GM12878 (cell line): ENCODE results near the gene SEMA5B. TPM values are rescaled to one million over a fixed set of nuclear protein-coding genes. Genes with fewer than 3 reads are reported as not detected.

ENCODE experiments used
- ATAC-seq: fragments of 200-7000 bp; cut with Tn5 transposase; 3 replicates; pipeline ENCODE4 v1.9.1; 2020; ENCODE audit warnings: mild to moderate bottlenecking, moderate library complexity
- Bru-seq: library from RNA; stranded (reverse); fragments of 400-500 nt; gene quantifications from one replicate; lab custom pipeline; 2021; lab: Mats Ljungman, UMichigan
- BruChase-seq, 2 experiments: library from RNA; stranded (reverse); fragments of 400-500 nt; gene quantifications; one replicate each; lab custom pipeline; 2021; lab: Mats Ljungman, UMichigan
- BruUV-seq: library from RNA; stranded (reverse); fragments of 400-500 nt; replicated peaks from 2 replicates; lab custom pipeline; 2021; lab: Mats Ljungman, UMichigan
- CTCF ChIA-PET: fragments of 300-600 bp; sonication (Branson Sonifier 250); formaldehyde crosslinking; extraction: SDS; loops from one replicate; lab custom pipeline; 2021; ENCODE audit warnings: inconsistent platforms; lab: Yijun Ruan, JAX
- POLR2A ChIA-PET: fragments of 350-600 bp; formaldehyde crosslinking; extraction: SDS; loops from one replicate; lab custom pipeline; 2021; ENCODE audit warnings: inconsistent platforms; lab: Charles Lee
- RAD21 ChIA-PET: fragments of 300-600 bp; sonication (Branson Sonifier 250); formaldehyde crosslinking; loops from one replicate; lab custom pipeline; 2023; ENCODE audit warnings: antibody characterized with exemption; ENCODE audit not compliant: unreplicated experiment; lab: Charles Lee
- SMC1A ChIA-PET: fragments of 300-600 bp; sonication (Branson Sonifier 250); formaldehyde crosslinking; loops from one replicate; lab custom pipeline; 2023; ENCODE audit not compliant: unreplicated experiment, uncharacterized antibody; lab: Charles Lee
- DNase-seq: peaks from one replicate; pipeline ENCODE4 v3.0.0-alpha.2; 2011; ENCODE audit warnings: low read depth, low spot score
- FAIRE-seq: peaks from 3 replicates; lab custom pipeline; 2011; peaks lifted over from hg19 to GRCh38; lab: Jason Lieb, UNC
- H2AFZ ChIP-seq: 2 replicates; pipeline ENCODE4 v1.6.0; 2011; ENCODE audit warnings: low read depth, low read length, control low read depth; ENCODE audit not compliant: control insufficient read depth
- H3K27ac ChIP-seq: 2 replicates; pipeline ENCODE4 v1.5.1; 2011; ENCODE audit warnings: control low read depth; ENCODE audit not compliant: control insufficient read depth, insufficient read depth
- H3K27me3 ChIP-seq, 2 experiments: replicated peaks in 1 of 2; 2 replicates each; pipeline versions ENCODE4 v1.6.0 to v1.6.1; 2011; ENCODE audit warnings: low read length in 1 of 2; ENCODE audit not compliant: control insufficient read depth in 2 of 2, insufficient read depth in 2 of 2
- H3K36me3 ChIP-seq, 2 experiments: 2 replicates each; pipeline ENCODE4 v1.5.1; 2011; ENCODE audit warnings: low read length in 1 of 2; ENCODE audit not compliant: control insufficient read depth in 2 of 2, insufficient read depth in 2 of 2
- H3K4me1 ChIP-seq: 2 replicates; pipeline ENCODE4 v1.6.1; 2011; ENCODE audit warnings: mild to moderate bottlenecking, low read length, moderate library complexity, mixed read lengths; ENCODE audit not compliant: control insufficient read depth, insufficient read depth
- H3K4me2 ChIP-seq: 2 replicates; pipeline ENCODE4 v1.6.0; 2011; ENCODE audit warnings: control low read depth; ENCODE audit not compliant: control insufficient read depth, insufficient read depth
- H3K4me3 ChIP-seq: fragments of 200-600 bp; sonication (generic); 2 replicates; pipeline ENCODE4 v1.5.1; 2016
- H3K79me2 ChIP-seq: 2 replicates; pipeline ENCODE4 v1.6.0; 2011; ENCODE audit warnings: low read length; ENCODE audit not compliant: control insufficient read depth, insufficient read depth
- H3K9ac ChIP-seq: 2 replicates; pipeline ENCODE4 v1.8.0; 2011; ENCODE audit warnings: low read length, control low read depth, mixed read lengths; ENCODE audit not compliant: control insufficient read depth, insufficient read depth
- H3K9me3 ChIP-seq: replicated peaks from 3 replicates; pipeline ENCODE4 v1.5.1; 2011; ENCODE audit warnings: mild to moderate bottlenecking, low read length; ENCODE audit not compliant: control insufficient read depth, insufficient read depth
- H4K20me1 ChIP-seq: 2 replicates; pipeline ENCODE4 v1.6.0; 2011; ENCODE audit not compliant: control insufficient read depth, insufficient read depth
- POLR2AphosphoS5 ChIP-seq: IDR thresholded peaks from 2 replicates; pipeline ENCODE4 v1.6.1; 2011; ENCODE audit warnings: mild to moderate bottlenecking, low read length, inconsistent platforms
- SMC3 ChIP-seq: IDR thresholded peaks from 2 replicates; pipeline ENCODE4 v1.6.1; 2011; ENCODE audit warnings: low read length, improper control_type of control experiment, borderline replicate concordance
- SUZ12 ChIP-seq: fragments of 200-600 bp; sonication (generic); IDR thresholded peaks from one replicate; pipeline ENCODE4 v1.6.1; 2018; ENCODE audit warnings: antibody characterized with exemption, mild to moderate bottlenecking; ENCODE audit not compliant: unreplicated experiment
- ZZZ3 ChIP-seq: IDR thresholded peaks from 2 replicates; pipeline ENCODE4 v1.6.1; 2011; ENCODE audit warnings: low read depth; ENCODE audit not compliant: control insufficient read depth, insufficient read length
- WGBS: methylation state at CpG from one replicate; pipeline ENCODE4 v1.1.6; 2016; ENCODE audit warnings: low lambda C conversion rate; ENCODE audit not compliant: insufficient replicate concordance, insufficient coverage; ENCODE audit errors: missing lambda C conversion rate; 5-methylcytosine and 5-hydroxymethylcytosine counted together
- in situ Hi-C: fragments of 300-500 bp; cut with MboI; formaldehyde crosslinking; loops from 9 replicates; pipeline ENCODE4 v1.14.3; 2018; ENCODE audit warnings: mixed read lengths
- intact Hi-C: fragments of 100-400 bp; cut with micrococcal nuclease; formaldehyde crosslinking; loops from one replicate; pipeline ENCODE4 v1.14.2; 2022; ENCODE audit not compliant: unreplicated experiment
- long read RNA-seq, 2 experiments: library from polyadenylated mRNA; unstranded; transcript quantifications; one replicate each; pipeline ENCODE4 v2.0.0, GENCODE V29; 2019 to 2020
- polyA minus RNA-seq, 3 experiments: library from RNA; depleted of rRNA, polyadenylated mRNA; stranded (reverse); fragments of >200 nt; gene quantifications; 2 replicates each; pipeline ENCODE4 v1.2.3, GENCODE V29; 2011
- polyA plus RNA-seq, 11 experiments: library from polyadenylated mRNA; depleted of rRNA in 4 of 11; unstranded in 6 of 11; stranded (reverse) in 5 of 11; fragments of >200 nt; fragmentation: Nextera tagmentation in 4 of 11; fragmentation: Illumina TruSeq in 1 of 11; extraction: Ambion mirVana in 4 of 11; extraction: Trizol in 1 of 11; gene quantifications; 1 replicate in 1 of 11; 2 replicates in 10 of 11; pipeline versions ENCODE4 v1.2.1 to v1.2.3, GENCODE V29; 2011 to 2016; ENCODE audit warnings: inconsistent platforms in 2 of 11, missing spikeins in 2 of 11, low read depth in 1 of 11
- total RNA-seq, 4 experiments: library from RNA; depleted of rRNA in 3 of 4; stranded (reverse); fragments of >200 nt in 3 of 4; fragmentation: Illumina TruSeq in 1 of 4; extraction: Trizol in 1 of 4; gene quantifications; 2 replicates each; pipeline versions ENCODE4 v1.2.1 to v1.2.3, GENCODE V29; 2013 to 2021
- TF ChIP-seq, protein P1 (sequence below), 3 experiments: IDR thresholded peaks in 2 of 3; conservative IDR thresholded peaks in 1 of 3; 2 replicates each; pipeline ENCODE4 v1.5.1; 2011; ENCODE audit warnings: low read depth in 3 of 3, low read length in 3 of 3, mild to moderate bottlenecking in 3 of 3, control low read depth in 2 of 3, moderate library complexity in 2 of 3, inconsistent platforms in 1 of 3, mixed read lengths in 1 of 3; ENCODE audit not compliant: control insufficient read depth in 2 of 3, insufficient read depth in 1 of 3; ENCODE audit errors: extremely low read depth in 1 of 3

SEMA5B gene
- not detected in 2 replicates for total RNA-seq (2013; cell fraction: nucleolus; rRNA removed)
- not detected in 2 replicates for total RNA-seq (2014; rRNA removed)
- not detected in 2 replicates for total RNA-seq (2014; rRNA removed; fragmentation: Illumina TruSeq; extraction: Trizol)
- total RNA-seq (2021), result not detected in 2 replicates
- polyA plus RNA-seq (2011; ENCODE audit: low read depth), result 0.13 TPM
- 0.05 TPM in 1 of 2 replicates, not detected in the other for polyA plus RNA-seq (2011; rRNA removed)
- polyA plus RNA-seq (2011; cell fraction: cytosol; rRNA removed), result 0.03 TPM in 2 replicates
- polyA plus RNA-seq (2011; cell fraction: nucleus; rRNA removed), result 0.04 TPM in 1 of 2 replicates, not detected in the other
- 0.06 TPM in 1 of 2 replicates, not detected in the other for polyA plus RNA-seq (2012)
- not detected in 2 replicates for polyA plus RNA-seq (2014; fragmentation: Illumina TruSeq; extraction: Trizol)
- not detected for polyA plus RNA-seq (2014; fragmentation: Nextera tagmentation; extraction: Ambion mirVana)
- not detected in 2 replicates for polyA plus RNA-seq (2014; rRNA removed)
- not detected for polyA plus RNA-seq (2016; fragmentation: Nextera tagmentation; extraction: Ambion mirVana)
- polyA minus RNA-seq (2011; rRNA and poly(A)+ RNA removed), result not detected in 2 replicates
- not detected in 2 replicates for polyA minus RNA-seq (2011; cell fraction: cytosol; rRNA and poly(A)+ RNA removed)
- polyA minus RNA-seq (2011; cell fraction: nucleus; rRNA and poly(A)+ RNA removed), result not detected in 2 replicates
- percentile 1 among the genes with signal in this experiment for Bru-seq, nascent RNA
- not detected for BruChase-seq, experiment 1, labeled RNA remaining after a 6-hour chase
- BruChase-seq, experiment 2, labeled RNA remaining after a 2-hour chase, result percentile 1 among the genes with signal in this experiment
- long read RNA-seq, experiment 1, result 0 reads
- long read RNA-seq, experiment 2, result 0 reads

- CTCF ChIA-PET, result interaction anchor here (0.5 to 4.1 kb wide), 19 partner anchors 14 to 1625 kb away, joined by 3 to 41 read pairs (median 3); no protein-coding TSS in a partner anchor
- 1% methylated on average over 45 of the region's 94 CpGs for WGBS
- H3K36me3 ChIP-seq, result no peaks in the 10 kb centered on the region
- TF ChIP-seq POLR2AphosphoS5 (no peak), SMC3 (0 out of 2 replicates have a peak, but pooled peaks have one; percentile 10), ZZZ3 (no peak), SUZ12 (peak; percentile 92)
- TF ChIP-seq, protein P1, sequence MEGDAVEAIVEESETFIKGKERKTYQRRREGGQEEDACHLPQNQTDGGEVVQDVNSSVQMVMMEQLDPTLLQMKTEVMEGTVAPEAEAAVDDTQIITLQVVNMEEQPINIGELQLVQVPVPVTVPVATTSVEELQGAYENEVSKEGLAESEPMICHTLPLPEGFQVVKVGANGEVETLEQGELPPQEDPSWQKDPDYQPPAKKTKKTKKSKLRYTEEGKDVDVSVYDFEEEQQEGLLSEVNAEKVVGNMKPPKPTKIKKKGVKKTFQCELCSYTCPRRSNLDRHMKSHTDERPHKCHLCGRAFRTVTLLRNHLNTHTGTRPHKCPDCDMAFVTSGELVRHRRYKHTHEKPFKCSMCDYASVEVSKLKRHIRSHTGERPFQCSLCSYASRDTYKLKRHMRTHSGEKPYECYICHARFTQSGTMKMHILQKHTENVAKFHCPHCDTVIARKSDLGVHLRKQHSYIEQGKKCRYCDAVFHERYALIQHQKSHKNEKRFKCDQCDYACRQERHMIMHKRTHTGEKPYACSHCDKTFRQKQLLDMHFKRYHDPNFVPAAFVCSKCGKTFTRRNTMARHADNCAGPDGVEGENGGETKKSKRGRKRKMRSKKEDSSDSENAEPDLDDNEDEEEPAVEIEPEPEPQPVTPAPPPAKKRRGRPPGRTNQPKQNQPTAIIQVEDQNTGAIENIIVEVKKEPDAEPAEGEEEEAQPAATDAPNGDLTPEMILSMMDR (IDR thresholded peaks at IDR 0.05 in 2 of 3, conservative IDR thresholded peaks at IDR 0.05 in 1 of 3; ENCODE audit: control insufficient read depth in 2 of 3, extremely low read depth in 1 of 3, insufficient read depth in 1 of 3, low read depth in 3 of 3, low read length in 3 of 3), result peak; percentile 8 to 48 (median 31); a peak in 4 of 6 replicates
- TF ChIP-seq, all 136 proteins: peak for 3
- intact Hi-C loops, result loop anchor here (1.0 to 10.0 kb wide), 4 partner anchors 84 to 633 kb away; partner anchors contain the start of genes DTX3L and PARP9
- no peaks in the 10 kb centered on the region for H3K9me3 ChIP-seq
- H3K4me3 ChIP-seq, result peak within 1 kb of the TSS; percentile 50; the same call in 1 of the 2 replicates
- H3K4me1 ChIP-seq, result peaks cover 6% of the 10 kb centered on the region
- H3K79me2 ChIP-seq, result no peaks in the 10 kb centered on the region
- ChIA-PET SMC1A (interaction anchor here (0.7 to 1.0 kb wide), 2 partner anchors 32 to 84 kb away, joined by 3 to 4 read pairs; no protein-coding TSS in a partner anchor), POLR2A (interaction anchor here (0.7 to 1.0 kb wide), 2 partner anchors 87 to 466 kb away, joined by 3 read pairs; no protein-coding TSS in a partner anchor), RAD21 (interaction anchor here (0.7 to 5.7 kb wide), 5 partner anchors 40 to 636 kb away, joined by 3 to 32 read pairs (median 3); no protein-coding TSS in a partner anchor)
- FAIRE-seq (no peak), ATAC-seq (peak; percentile 75), DNase-seq (no peak)
- H3K9ac ChIP-seq, result no peak within 1 kb of the TSS
- H3K4me2 ChIP-seq, result peak within 1 kb of the TSS; percentile 84
- H3K27me3 ChIP-seq, result peaks cover 18 to 33% of the 10 kb centered on the region in 2 experiments
- no peaks in the 10 kb centered on the region; the same call in 1 of the 2 replicates for H4K20me1 ChIP-seq
- H3K27ac ChIP-seq, result no peak within 1 kb of the TSS
- no TSS peak for BruUV-seq
- H2AFZ ChIP-seq, result peak within 1 kb of the TSS; percentile 37
- in situ Hi-C loops, result no loop called here
Measured at GRCh38 chr3:123027292-123028232, at the start of gene SEMA5B. Gene SEMA5B (minus strand): TSS chr3:123027763. CDS start chr3:122961263, 66,500 bp downstream.
